Cardiac muscle cell (in vitro differentiated cells and primary cell): ENCODE measurements around the gene POC1A. TPM values are rescaled to one million over a fixed set of nuclear protein-coding genes. Genes with fewer than 3 reads are reported as not detected.

Source experiments
- DNase-seq, 2 donors: peaks; one replicate each; pipeline versions ENCODE4 v3.0.0 to v3.0.0-alpha.2; 2010 to 2017; ENCODE audit warnings: low read depth in 1 of 2, low spot score in 1 of 2
- H3K27ac ChIP-seq: fragments of 200-600 bp; sonication (generic); 2 replicates; pipeline ENCODE4 v1.5.1; 2016
- H3K27me3 ChIP-seq: fragments of 200-600 bp; sonication (generic); 2 replicates; pipeline ENCODE4 v1.6.0; 2016; ENCODE audit warnings: control low read depth
- H3K36me3 ChIP-seq: fragments of 200-600 bp; sonication (generic); 2 replicates; pipeline ENCODE4 v1.5.1; 2016; ENCODE audit warnings: control low read depth
- H3K4me1 ChIP-seq: fragments of 200-600 bp; sonication (generic); 2 replicates; pipeline ENCODE4 v1.8.1; 2017; ENCODE audit warnings: low read depth, mild to moderate bottlenecking, mixed run types
- H3K4me3 ChIP-seq: fragments of 200-600 bp; sonication (generic); 2 replicates; pipeline ENCODE4 v1.5.1; 2016; ENCODE audit warnings: mild to moderate bottlenecking
- H3K9me3 ChIP-seq: fragments of 200-600 bp; sonication (generic); 2 replicates; pipeline ENCODE4 v1.5.1; 2017; ENCODE audit warnings: low read depth, mild to moderate bottlenecking, control low read depth
- CTCF ChIP-seq: IDR thresholded peaks from 2 replicates; pipeline ENCODE4 v1.5.1; 2012; ENCODE audit warnings: low read depth, mild to moderate bottlenecking, low read length
- polyA plus RNA-seq: library from polyadenylated mRNA; unstranded; fragments of >200 nt; fragmentation: Nextera tagmentation; extraction: Ambion mirVana; gene quantifications from 2 replicates; pipeline ENCODE4 v1.2.1, GENCODE V29; 2016
- total RNA-seq: library from RNA; depleted of rRNA; stranded (reverse); fragments of >200 nt; gene quantifications from 2 replicates; pipeline ENCODE4 v1.2.3, GENCODE V29; 2016

POC1A gene
- total and polyA plus RNA-seq, 2 experiments from 2014 or later, result 10.6 to 12.4 TPM

DNA sequence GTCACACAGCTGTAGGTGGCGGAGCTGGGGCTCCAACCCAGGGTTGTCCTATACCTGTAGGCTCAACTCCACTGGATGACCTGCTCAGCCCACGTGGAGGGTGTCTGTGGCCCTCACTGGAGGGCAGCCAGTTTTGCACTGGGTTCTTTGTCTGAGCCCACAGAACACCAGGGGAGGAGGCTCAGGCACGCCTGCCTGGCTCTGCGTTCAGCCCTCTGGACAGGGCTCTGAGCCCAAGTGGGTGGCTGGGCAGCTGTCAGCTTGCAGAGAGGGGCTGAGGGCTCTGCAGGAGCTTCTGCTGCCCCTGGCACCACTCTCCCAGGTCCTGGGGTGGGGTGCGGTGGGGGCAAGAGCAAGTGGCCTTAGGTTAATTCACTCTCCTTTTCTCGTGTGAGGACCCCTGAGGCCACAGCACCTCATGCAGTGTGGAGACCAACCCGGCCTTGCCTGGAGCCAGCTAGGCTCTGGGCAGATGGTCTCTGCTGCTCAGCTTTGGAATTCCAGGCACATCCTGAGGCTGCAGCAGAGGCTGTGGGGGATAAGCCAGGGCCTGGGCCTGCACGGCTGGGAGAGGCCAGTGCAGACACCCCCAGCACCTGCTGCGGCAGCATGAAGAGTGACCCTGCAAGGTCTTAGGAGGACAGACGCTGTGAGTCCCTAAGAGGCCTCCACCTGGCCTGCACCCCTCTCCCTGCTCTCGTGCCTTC is 121.4 kb downstream of the POC1A start:
- H3K9me3 ChIP-seq, result no peaks in the 10 kb centered on the region
- H3K4me1 ChIP-seq, result peaks cover 41% of the 10 kb centered on the region
- no peaks in the 10 kb centered on the region for H3K36me3 ChIP-seq
- DNase-seq, result no peak
- H3K27me3 ChIP-seq, result no peaks in the 10 kb centered on the region
- H3K4me3 ChIP-seq, result no peak overlapping the region
- H3K27ac ChIP-seq, result peak overlapping the region; percentile 43
- TF ChIP-seq CTCF, result no peak

DNA sequence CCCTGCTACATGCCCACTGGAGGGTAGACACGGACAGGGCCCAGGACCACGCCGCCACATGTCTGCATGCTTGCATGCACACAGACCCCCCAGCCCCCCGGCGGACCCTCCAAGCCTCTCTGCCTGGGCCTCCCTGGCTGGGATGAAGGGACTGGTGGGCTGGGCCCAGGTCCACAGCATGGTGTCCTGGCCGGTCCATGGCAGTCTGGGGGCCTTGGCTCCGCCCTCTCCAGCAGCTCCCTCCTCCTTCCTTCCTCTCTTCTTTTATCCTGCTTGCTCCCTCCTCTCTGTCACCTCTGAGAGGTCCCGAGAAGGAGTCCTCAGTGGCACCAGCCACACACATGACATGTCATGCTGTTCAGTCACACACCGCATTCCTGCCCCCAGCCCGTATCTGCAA is 122.3 kb downstream of the POC1A start:
- no peaks in the 10 kb centered on the region for H3K27me3 ChIP-seq
- peak overlapping the region; percentile 4 for H3K27ac ChIP-seq
- H3K36me3 ChIP-seq, result no peaks in the 10 kb centered on the region
- TF ChIP-seq CTCF, result no peak
- no peak overlapping the region for H3K4me3 ChIP-seq
- no peak for DNase-seq
- no peaks in the 10 kb centered on the region for H3K9me3 ChIP-seq
- H3K4me1 ChIP-seq, result peaks cover 40% of the 10 kb centered on the region

DNA sequence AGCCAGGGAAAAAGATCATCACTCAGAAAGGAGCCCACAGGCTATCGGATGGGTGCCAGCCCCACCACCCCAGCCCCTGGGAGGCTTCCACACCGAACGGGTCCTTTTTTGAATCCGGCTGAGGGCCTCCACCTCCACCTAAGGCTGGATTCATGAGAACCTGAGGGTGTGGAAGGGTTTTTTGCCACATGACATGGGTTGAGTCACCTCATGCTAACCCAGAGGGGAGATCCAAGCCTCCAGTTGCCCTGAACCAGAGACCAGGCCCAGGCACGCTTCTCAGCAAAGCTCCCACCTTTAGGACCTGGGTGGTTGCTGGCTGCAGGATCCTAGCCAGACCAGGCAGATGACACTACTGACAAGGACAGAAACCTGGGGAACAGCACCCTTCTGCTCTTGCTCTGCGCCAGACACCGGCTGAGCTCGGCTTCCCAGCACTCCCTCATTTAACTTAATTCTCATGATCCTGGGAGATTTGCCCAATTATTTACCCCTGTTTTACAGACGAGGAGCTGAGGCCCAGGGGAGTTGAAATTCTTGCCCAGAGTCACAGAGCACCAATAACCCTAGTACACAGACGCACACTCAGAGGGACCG is 123.4 kb downstream of the POC1A start:
- Histone ChIP-seq H3K36me3 (no peaks in the 10 kb centered on the region), H3K9me3 (no peaks in the 10 kb centered on the region), H3K27ac (peak overlapping the region; percentile 4), H3K27me3 (no peaks in the 10 kb centered on the region), H3K4me1 (peaks cover 43% of the 10 kb centered on the region), H3K4me3 (no peak overlapping the region)
- no peak for DNase-seq
- no peak for TF ChIP-seq CTCF

DNA sequence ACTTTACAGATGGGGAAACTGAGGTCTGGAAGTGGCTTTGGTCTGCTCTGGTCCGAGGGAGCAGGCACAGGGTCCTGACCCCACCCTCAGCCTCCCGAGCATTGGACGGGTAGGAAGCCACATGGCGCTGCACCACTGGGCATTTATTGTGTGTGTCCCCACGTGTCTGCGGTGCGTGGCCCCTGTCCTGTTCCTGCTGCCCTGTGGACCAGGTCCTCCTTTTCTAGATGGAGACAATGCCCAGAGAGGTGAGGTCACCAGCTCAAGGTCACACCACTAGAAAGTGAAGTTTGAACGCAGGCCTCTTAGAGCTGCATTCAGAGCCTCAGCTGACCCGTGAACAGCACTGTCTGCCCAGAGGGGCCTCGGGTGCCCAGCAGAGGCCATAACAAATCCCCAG is 124.7 kb downstream of the POC1A start:
- Histone ChIP-seq H3K36me3 (no peaks in the 10 kb centered on the region), H3K4me1 (peaks cover 50% of the 10 kb centered on the region), H3K9me3 (no peaks in the 10 kb centered on the region), H3K27me3 (no peaks in the 10 kb centered on the region), H3K27ac (peak overlapping the region; percentile 50), H3K4me3 (no peak overlapping the region)
- no peak for DNase-seq
- no peak for TF ChIP-seq CTCF

GRCh38 chr3:52029053-52029452 is 125.2 kb downstream of the POC1A start:
- no peak for TF ChIP-seq CTCF
- Histone ChIP-seq H3K9me3 (no peaks in the 10 kb centered on the region), H3K4me1 (peaks cover 53% of the 10 kb centered on the region)

More at GRCh38 chr3:52029053-52029452, 125.2 kb downstream of the POC1A start:
- H3K36me3 ChIP-seq, result no peaks in the 10 kb centered on the region
- H3K27me3 ChIP-seq, result no peaks in the 10 kb centered on the region
- H3K4me3 ChIP-seq, result no peak overlapping the region
- DNase-seq, result no peak
- peak overlapping the region; percentile 50 for H3K27ac ChIP-seq
